Endometrial microvascular endothelial cells (primary cell): ENCODE data around the gene PRR14. TPM values are rescaled to one million over a fixed set of nuclear protein-coding genes. Genes with fewer than 3 reads are reported as not detected.
"Not testable (repeated sequence)": the region's sequence is repeated elsewhere in the genome, so short reads cannot be mapped to it uniquely, and the experiment has no call there.

ENCODE experiments used
- in situ Hi-C: cut with HindIII; loops from 2 replicates; pipeline ENCODE4 v1.10.0; 2017; ENCODE audit warnings: low sequenced_read_pairs, low pct_unique_long_range_greater_than_20kb; ENCODE audit errors: inconsistent ontology term
- total RNA-seq: library from RNA; depleted of rRNA; stranded (reverse); fragments of >200 nt; gene quantifications from one replicate; pipeline ENCODE4 v1.2.3, GENCODE V29; 2015; ENCODE audit errors: inconsistent ontology term

PRR14 gene
- total RNA-seq, 1 donor from 2014 or later, result 22.9 TPM

DNA sequence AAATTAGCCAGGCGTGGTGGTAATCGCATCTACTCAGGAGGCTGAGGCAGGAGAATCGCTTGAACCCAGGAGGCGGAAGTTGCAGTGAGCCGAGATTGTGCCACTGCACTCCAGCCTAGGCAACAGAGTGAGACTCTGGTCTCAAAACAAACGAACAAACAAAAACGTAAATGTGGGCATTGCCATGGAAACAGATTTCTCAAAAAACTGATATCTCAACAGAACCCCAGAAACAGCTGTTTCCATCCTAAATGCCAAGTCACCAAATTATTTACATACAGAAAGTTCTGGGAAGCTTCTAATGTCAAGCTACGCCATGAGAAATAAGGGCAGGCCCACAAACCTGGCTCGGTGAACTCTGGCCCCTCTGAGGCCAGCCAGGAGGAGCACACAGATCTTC, 24.5 kb upstream of the PRR14 start:
- in situ Hi-C loops, result no loop called here

DNA sequence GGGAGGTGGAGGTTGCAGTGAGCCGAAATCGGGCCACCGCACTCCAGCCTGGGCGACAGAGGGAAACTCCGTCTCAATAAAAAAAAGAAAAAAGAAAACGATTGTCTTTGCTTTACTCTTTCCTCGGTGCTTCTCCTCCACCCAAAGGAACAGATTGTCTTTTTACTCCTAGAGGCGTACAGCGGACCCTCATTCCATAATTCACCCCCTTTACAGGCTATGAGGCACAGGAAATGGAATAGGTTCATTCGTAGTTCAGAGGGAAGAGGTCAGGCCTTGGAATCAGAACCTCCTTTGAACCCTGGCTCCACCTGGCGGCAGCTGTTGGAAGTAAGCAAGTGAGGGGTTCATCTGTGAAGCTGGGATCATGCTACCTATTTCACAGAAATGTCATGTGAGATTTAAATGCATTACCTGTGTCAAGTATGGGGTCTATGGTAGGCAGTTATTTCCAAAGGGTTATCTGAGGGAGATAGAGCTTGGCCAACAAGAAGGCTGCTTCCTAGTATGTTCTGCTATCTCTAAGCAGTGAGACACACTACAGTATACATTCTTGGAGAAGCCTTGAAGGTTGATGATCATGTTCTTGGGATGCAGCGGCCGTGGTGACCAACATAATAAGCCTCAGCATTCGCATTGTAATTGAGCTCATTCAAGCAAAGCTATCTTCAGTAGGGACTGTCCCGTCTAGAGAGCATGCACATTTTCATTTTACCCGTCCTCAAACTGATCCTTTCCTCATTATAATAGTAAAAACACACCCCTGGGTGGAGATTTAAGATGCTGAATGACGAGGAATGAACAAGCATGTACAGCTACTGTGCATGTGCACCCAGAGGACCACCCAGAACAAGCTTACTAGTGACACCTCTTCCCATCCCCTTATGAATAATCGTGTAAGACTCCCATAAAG, 21.9 kb upstream of the PRR14 start:
- in situ Hi-C loops, result no loop called here

DNA sequence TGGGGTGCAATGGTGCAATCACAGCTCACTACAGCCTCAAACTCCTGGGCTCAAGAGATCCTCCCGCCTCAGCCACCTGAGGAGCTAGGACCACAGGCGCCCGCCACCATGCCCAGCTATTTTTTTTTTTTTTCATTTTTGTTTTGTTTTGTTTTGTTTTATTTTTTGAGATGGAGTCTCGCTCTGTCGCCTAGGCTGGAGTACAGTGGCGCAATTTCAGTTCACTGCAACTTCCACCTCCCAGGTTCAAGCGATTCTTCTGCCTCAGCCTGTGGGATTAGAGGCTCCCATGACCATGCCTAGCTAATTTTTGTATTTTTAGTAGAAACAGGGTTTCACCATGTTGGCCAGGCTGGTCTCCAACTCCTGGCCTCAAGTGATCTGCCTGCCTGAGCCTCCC, 18.3 kb upstream of the PRR14 start:
- in situ Hi-C loops, result not testable (repeated sequence)

DNA sequence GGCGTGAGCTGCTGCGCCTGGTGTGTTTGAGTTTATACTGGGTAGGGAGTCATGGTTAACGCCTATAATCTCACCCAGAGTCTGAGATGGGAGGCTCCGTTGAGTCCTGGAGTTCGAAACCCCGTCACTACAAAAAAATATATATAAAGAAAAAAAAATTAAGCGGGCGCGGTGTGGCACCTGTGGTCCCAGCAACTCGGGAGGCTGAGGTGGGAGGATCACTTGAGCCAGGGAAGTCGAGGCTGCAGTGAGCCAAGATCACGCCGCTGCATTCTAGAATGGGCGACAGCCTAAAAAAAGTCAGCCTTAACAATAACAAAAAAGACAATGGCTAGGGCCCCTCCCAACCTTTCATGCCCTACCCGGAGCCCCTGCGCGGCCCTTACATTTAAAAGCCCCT, 17.2 kb upstream of the PRR14 start:
- in situ Hi-C loops, result no loop called here

DNA sequence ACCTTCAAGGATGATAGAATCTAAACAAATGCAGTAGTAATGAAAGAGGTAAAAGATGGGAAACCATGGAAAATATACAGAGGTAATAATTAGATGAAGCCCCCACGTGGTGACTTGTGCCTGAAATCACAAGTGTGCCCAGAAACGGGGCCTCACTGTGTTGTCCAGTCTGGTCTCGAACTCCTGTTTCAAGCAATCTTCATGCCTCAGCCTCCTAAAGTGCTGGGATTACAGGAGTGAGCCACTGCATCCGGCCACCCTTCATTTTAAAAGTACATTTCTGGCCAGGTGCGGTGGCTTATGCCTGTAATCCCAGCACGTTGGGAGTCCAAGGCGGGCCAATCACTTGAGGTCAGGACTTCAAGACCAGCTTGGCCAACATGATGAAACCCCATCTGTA, 14.2 kb upstream of the PRR14 start:
- in situ Hi-C loops, result no loop called here

DNA sequence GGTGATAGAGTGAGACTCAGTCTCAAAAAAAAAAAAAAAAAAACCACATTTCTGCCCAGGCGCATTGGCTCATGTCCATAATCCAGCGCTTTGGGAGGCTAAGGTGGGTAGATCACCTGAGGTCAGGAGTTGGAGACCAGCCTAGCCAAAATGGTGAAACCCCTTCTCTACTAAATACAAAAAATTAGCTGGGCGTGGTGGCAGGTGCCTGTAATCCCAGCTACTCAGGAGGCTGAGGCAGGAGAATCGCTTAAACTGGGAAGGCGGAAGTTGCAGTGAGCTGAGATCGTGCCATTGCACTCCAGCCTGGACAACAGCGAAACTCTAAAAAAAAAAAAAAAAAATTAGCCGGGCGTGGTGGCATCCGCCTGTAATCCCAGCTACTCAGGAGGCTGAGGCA, 13.6 kb upstream of the PRR14 start:
- in situ Hi-C loops, result not testable (repeated sequence)

DNA sequence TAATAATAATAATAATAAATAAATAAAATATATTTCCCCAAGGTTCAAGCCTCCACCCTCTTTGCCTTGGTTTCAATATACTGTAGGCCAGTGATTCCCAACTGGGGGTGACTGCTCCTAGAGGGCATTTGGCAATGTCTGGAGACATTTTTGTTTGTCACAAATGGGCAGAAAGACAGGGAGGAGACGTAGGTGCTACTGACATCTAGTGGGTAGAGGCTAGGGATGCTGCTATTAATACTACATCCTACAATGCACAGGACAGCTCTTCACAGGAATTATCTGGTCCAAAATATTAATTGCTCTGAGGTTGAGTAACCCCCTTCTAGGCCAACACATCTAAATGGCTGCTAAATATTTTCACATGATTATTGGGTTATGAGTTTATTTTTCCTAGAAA, 12.8 kb upstream of the PRR14 start:
- in situ Hi-C loops, result no loop called here

DNA sequence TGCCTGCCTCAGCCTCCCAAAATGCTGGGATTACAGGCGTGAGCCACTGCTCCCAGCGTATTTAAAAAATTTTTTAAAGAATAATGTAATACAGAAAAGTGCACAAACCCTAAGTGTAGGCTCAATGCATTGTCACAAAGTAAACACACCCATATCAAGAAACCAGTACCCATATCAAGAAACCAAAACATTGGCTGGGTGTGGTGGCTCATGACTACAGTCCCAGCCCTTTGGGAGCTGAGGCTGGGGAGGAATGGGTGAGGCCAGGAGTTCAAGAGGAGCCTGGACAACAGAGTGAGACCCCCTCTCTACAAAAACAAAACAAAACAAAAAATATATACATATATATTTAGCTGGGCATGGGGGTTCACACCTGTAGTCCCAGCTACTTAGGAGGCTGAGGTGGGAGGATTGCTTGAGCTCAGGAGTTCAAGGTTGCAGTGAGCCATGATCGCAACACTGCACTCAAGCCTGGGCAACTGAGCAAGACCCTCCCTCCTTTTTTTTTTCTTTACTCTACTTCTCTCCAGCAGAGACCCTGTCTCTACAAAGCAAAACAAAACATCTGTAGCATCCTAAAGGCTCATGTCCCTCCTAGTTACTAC, 9.3 kb upstream of the PRR14 start:
- in situ Hi-C loops, result no loop called here

DNA sequence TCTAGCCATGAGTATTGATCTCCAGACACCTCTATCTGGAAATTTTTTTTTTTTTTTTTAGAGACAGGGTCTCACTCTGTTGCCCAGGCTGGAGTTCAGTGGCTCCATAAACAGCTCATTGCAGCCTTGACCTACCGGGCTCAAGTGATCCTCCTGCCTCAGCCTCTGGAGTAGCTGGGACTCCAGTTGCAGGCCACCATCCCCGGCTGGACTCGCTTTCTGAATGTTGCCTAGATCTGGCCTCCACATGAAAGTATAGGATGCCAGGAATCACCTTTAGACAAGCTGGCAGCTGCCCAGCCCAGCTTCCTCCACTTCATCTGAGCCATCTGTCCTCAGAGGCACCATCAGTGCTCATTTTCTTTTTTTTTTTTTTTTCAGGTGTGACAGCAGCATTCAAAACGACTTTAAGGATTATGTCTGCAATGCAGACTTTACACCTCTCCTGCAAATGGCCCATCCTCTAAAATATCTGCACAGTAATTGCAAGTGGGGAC, 6.4 kb upstream of the PRR14 start:
- in situ Hi-C loops, result no loop called here

DNA sequence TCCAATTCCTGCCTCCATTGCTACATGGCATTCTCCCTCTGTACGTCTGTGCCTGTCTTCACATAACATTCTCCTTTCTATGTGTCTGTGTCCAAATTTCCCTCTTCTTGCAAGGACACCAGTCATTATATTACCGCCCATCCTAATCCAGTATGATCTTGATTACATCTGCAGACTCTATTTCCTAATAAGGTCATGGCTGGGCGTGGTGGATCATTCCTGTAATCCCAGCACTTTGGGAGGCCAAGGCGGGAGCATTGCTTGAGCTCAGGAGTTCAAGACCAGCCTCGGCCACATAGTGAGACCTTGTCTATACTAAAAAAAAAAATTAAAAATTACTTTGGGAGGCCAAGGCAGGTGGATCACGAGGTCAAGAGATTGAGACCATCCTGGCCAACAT, 5.0 kb upstream of the PRR14 start:
- in situ Hi-C loops, result no loop called here

DNA sequence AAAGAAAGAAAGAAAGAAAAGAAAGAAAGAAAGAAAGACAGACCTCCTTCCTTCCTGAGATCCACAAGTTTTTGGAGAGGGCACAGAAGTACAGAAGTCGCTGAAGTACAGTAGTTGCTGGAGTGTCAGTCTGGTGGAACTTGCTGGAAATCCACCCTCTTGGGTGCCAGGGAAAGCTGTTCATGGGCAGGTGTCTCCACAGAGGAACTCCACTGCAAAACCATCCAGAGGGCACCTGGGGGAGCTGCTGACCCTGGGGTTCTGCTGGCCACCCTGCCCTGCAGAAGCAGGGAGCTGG, 3.5 kb upstream of the PRR14 start:
- in situ Hi-C loops, result no loop called here

DNA sequence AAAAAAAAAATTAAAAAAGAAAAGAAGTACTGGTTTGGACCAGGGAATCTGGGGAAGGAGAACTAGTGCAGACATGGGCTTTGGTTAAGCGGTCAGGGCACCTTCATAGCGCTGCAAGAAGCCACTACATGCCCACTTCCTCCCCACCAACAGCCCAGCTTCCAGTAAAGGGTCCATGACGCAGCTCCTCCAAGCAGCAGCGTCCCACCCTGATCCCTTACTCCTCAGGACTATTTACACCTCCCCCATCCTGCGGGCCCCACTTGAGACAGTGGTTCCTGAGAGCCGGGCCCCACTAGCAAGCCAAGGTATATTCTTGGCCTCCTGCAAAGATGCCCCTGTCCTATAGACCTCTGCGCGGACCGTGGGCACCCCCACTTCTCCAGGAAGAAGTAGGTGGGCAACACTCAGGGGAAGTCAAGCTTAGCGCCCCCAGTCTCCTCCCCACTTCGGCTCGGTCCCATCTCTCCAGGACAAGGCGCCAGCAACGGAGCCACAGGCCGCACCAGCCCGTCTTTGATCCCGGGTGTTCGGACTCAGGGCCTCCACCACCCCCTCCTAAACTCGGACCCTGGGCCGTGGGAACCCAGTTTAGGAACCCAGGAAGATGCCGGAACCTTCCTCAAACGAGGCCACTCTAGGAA, 913 bp upstream of the PRR14 start:
- in situ Hi-C loops, result no loop called here

DNA sequence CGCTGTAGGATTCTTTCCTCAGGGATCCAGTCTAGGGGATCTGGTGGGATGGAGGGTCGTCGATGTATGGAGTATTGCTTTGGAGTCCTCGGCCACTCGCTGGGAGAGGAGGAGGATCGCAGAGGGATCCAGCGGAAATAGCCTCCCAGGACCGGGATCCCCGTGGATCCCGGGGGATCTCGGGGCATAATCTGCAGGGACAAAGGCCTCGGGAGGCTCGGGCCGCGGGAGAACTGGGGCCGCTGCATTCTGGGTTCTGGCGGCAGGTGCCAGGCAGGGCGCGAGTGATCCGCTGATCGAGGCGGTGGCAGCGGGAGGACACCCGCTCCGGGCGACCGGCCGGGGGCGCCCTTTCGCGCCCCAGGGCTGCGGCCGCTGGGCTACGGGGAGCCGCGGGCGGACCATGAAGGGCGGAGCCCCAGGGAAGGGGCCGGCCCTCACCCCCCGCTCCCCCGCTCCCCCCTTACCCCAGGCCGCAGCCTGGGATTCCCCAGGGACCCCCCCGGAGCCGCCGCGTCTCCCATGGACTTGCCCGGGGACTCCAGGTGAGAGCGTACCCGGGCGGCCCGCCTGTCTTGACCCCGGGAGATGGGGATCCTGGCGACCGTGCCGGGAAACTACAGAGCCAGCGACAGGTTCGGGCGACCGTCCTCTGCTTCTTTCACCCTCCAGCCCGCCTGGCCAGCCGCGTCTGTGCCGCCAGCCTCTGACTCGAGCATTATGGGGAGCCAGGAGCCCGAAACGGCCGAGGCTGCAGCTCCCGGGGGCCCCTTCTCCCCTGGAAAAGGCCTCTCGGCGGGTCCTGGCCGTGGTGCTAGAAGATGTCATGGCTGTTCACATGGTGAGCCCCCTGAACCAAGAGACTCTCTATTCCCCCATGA, 604 bp downstream of the PRR14 start:
- in situ Hi-C loops, result no loop called here

DNA sequence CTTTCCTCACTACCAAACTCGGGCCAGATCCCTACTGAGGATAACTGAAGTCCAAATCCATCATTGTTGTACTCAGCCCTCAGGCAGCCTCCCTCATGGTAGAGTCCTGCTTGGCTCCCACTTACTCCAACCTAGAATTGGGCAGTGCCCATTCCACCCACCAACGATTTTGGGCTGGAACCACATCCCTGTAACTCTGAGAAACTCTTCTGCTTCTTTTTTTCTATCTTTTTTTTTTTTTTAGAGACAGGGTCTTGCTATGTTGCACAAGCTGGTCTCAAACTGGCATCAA, 1.2 kb downstream of the PRR14 start:
- in situ Hi-C loops, result no loop called here

DNA sequence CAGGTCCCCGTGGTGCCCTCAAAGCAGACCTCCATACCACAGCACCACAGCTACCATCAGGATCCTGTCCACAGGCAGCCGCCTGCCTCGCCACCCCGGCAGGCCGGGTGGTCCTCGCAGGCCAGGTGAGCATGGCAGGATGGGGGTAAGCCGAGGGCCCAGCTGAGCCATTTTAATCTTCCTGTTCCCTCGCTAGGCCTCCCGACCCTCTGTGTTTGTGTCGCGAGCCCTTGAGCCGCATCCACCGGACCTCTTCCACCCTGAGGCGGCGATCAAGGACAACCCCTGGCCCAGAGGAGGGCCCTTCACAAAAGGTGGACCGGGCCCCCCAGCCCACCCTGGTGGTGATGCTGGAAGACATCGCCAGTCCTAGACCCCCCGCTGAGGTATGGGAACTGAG, 2.0 kb downstream of the PRR14 start:
- in situ Hi-C loops, result no loop called here

DNA sequence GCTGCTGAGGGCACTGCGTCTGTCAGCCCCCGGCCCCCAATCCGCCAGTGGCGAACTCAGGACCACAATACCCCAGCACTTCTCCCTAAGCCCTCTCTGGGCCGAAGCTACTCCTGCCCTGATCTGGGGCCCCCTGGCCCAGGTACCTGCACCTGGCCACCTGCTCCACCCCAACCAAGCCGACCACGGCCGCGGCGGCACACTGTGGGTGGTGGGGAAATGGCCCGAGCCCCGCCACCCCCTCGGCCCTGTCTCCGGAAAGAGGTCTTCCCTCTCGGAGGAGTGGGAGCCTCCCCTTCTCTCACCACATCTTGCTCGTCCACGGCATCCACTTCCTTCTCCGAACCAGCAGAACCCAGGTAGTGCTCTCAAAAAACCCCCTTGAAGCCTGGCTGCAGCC, 4.1 kb downstream of the PRR14 start:
- in situ Hi-C loops, result no loop called here

DNA sequence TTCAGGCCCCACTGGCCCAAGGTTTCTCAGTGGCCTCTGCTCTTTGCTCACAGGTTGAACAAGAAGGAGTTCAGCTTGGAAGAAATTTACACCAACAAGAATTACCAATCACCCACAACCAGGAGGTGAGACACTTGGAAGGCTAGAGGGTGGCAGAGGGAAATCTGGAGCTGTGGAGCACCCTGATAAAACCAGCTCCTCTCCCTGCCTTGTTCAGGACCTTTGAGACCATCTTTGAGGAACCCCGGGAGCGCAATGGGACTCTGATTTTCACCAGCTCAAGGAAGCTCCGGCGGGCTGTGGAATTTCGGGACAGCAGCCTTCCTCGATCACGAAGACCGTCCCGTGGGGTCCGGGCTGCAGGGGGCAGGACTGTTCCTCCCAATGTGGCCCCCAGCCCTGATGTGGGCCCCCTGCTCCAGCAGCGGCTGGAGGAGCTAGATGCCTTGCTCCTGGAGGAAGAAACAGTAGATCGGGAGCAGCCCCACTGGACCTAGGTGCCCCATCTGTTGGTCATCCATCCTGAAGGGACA, 5.1 kb downstream of the PRR14 start:
- in situ Hi-C loops, result no loop called here

DNA sequence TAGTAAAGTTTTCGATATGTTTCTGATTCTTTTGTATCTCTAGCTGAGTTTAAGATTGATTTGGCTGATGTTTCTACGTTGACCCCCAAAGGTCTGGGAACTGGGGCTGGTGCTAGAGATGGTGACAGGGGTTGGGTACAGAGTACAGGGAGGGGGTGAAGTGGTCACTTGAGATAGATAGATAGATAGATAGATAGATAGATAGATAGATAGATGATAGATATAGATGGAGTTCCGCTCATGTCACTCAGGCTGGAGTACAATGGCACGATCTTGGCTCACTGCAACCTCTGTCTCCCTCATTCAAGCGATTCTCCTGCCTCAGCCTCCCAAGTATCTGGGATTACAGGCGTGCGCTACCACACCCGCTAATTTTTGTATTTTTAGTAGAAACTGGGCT, 5.6 kb downstream of the PRR14 start:
- in situ Hi-C loops, result no loop called here
